ENCODE data around the gene NDUFS2.

Gene NDUFS2

DNA sequence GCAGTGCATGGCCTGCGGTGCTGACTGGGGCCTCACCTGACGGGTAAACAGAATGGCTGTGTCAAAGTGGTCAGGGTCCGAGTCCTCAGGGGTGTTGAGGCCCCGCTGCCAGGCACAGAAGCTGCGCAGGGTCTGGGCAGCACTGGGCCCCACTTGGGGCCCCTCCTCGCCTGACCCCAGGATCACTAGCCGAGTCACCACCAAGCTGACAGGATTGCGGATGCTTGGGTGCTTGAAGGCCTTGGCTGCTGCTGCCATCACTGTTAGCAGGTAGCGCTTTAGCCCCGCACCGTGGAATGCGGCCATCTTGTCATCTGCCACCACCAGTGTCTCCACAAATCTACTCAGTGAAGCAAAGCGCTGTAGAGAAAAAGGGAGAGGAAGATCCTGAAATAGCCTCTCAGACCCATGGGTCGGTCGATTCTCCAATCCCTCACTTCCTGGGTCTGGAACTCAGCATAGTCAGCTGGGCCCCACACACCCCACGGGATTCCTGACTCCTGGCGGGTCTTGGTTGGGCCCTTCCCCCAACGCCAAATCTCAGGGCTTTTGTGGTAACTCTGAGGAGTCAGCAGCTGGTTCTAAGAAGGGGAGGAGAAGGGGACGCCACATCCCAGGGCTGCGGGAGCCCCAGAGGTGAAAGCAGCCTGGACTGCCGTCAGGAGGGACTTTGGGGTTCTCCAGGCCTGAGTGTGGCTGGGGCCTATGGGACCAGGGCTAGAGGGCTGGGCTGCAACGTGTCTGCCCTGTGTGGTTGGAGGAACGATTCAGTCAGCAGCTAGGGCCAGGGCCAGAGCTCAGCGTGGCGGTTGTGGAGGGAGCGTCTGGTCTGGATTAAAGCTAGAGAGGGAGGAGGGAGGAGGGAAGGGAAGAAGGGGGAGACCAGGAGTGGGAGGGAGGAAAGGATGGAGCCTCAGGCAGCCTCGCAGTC lies 5.4 kb upstream of the NDUFS2 start:
- no peak for DNase-seq

DNA sequence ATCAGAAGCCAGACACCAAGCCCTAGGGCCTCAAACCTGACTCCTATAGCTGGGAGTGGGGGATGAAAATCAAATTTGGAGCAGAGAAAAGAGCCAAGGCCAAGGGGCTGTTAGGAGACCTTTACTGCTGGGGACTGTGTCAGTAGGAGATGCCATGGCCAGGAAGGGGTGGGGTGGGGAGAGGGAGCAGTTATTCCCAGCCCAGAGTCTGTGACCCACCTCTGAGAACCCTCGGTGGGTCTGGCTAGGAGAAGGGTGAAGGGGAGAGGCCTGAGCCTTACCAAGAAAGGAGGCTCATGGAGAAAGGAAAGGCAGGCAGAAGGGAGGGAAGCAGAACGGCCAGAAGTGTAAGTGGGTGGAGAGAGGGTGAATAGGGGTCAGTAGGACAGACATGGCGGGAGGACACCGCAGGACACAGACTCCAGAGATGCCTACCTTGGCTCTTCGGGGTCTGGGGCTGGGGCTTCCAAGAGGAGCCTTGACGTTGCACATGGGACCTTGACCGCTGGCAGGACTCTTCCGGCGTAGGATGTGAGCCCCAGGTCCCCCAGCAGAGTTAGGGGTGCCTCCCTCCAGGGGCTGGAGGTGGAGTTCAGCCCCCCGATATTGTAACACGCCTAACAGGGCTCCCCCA lies 4.5 kb upstream of the NDUFS2 start:
- no peak for DNase-seq

DNA sequence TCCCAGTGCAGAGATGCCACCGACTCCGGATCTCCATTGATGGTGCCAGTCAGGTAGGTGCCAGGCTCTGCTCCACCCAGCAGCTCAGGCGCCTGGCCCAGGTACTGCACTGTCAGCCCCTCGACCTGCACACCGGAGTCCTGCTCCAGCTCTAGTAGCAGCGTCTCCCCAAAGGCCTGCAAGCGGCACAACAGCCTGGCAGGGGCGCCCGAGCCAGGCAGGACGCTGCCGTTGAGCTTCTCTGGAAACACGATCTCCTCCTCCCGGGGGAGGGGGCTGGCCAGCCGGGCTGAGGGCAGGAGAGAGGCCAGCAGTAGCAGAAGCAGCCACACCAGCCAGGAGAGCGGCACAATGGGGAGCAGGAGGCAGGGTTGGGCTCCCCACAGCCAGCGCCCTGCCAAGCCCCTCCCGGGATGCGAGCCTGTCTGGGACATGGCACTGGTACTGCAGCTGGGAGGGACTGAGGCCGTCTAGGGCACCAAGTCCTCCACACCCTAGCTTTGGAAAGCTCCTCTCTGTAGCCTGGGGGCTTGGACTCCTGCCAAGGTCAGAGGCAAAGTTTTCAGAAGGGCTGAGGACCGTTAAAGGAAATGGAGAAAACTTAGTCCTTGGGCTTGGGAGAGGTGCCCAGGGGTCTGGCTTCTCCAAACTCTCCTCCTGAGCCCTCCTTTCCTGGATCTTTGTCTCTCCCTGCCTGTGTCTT lies 3.8 kb upstream of the NDUFS2 start:
- peak; percentile 9 for DNase-seq

DNA sequence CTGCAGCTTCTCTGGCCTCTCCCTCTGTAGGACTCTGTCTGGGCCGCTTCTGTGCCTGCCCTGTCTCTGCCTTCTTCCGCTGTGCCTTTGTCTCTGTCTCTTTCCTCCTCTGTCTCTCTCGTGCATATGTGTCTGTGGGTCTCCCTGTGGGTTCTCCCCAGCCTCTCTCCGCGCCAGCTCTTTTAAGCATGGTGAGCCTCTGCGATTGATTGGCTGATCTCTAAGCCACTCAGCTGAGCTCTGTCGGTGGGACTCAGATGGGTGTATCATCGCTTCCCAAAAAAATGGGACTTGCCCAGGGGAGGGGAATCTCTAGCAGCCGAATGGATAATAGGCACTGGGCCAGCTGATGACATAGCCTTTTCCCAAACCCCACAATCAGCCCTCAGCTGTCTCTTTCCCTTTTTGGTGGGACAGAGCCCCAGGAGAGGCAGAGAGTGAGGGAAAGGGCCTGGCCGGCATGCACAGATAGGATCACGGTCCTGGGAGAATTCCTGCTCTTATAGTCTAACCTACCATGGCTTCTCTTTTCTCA lies 3.2 kb upstream of the NDUFS2 start, which contains the start of gene ADAMTS4:
Gene ADAMTS4, minus strand, starts transcription at position 158 of the 535 bp plus-strand sequence. CDS start 427 bp downstream, outside the sequence.
- DNase-seq: no peak

DNA sequence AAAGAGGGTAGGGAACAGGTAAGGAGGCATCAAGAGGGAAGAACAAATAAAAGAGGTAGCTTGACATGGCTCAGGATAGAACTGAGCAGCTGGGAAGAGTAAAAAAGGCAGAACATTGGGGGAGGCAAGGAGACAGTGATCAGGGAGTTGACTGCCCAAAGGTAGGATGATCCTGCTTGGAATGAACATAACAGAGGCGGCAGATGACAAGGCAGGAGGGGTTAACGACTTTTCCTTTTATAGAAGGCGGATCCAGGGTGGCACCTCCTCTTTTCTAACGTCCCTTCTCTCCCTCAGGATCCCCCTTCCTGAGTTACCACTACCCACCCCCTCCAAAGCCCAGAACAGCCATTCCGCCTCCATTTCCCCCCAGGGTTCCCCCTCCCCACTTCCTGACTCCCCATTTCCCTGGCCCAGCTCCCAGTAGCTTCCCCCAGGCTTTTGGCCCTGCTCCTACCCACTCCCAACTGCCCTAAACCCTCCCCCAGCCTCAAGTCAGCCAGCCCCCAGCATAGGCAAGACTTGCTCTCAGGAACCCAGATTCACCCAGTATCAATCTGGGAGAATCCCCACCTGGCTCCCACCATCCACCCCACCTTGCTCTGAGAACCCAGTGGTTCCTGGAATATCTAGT lies 2.5 kb upstream of the NDUFS2 start:
- DNase-seq: no peak

DNA sequence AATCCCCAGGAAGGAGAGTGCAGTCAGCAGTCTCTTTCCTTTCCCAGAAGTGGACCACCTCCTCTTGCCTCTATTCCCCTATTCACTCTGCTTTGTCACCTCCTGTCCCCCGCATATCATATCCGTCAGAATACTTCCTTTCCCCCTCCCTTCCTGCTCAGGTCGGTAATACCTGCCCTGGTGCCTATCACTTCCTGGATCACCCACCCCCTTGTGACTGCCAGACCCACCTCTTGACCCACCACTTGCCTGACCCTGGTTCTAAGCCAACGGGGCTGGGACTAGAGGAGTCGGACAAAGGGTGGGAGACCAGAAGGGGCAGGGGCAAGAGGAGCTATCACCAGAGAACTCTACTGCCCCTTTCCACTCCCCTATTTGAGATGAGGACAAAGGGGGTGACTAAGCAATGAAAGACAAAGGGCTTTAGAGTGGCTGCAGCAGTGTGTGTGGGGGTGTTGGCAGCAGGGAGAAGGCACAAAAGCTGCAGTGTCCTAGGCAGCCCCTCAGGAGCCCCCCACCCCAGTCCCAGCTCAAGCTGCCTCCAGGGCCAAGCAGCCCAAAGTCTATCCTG lies 1.7 kb upstream of the NDUFS2 start:
- DNase-seq: no peak

DNA sequence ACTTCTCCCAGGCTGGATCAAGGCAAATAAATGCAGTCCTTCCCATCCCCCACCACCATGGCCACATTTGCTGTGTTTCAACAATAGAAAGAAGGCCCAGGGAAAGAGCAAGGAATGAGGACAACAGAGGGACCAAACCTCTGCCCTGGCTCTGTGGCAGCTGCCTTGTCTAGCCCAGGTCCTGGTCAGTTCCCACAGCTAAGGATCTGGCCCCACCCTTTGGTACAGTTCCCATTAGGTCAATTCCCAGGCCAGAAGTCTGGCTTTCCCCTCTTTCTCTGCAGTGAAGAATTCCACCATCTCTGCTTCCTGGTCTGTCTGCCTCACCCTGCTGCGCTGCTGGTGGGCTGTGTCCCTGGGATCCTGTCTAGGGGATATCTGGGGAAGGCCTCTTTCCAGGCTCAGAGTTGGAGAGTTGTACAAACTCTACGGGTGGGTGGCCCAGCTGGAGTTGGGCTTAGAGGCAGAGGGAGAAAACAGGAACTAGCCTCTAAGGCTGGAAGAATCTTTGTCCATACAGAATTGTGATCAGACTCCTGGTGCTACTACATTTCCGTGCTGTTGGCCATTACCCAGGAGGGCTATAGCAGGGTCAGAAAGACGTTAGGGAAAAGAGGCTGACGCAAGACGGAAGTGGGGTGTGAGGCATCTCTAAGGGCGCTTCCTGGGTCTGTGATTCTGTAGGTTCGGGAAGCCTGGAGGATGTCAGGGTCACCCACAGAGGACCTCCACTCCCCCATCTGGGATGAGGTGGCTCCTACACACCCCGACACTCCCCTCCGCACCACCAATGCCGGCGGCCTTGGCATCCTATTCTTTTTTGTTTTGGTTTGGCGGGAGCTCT lies 953 bp upstream of the NDUFS2 start:
- DNase-seq: no peak

DNA sequence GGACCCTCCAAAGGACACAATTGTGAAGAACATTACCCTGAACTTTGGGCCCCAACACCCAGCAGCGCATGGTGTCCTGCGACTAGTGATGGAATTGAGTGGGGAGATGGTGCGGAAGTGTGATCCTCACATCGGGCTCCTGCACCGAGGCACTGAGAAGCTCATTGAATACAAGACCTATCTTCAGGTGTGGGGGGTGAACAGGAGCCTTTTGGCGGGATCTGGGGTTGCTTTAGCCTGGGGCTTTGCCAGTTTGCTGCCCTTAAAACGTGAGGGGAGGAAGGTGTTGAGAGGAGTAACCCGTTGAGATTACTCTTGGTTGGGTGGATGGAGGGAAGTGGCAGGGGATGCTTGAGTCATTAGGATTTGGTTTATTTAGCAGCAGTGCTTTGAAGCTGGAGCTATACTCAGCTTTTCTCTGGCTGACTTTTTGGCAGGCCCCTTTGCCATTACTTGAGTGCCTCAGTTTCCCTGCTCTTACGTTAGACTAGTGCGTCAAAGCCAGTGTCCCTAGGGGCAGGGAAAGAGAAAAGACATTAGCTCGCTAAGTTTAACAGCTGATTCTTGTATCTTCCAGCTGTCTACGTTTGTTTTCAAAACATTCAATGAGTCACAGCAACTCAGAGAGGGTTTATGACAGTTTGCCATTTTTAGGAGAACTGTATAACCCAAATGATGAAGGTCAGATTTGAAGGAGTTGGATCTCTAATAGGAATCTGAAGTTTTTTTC lies 4.4 kb downstream of the NDUFS2 start:
- no peak for DNase-seq

DNA sequence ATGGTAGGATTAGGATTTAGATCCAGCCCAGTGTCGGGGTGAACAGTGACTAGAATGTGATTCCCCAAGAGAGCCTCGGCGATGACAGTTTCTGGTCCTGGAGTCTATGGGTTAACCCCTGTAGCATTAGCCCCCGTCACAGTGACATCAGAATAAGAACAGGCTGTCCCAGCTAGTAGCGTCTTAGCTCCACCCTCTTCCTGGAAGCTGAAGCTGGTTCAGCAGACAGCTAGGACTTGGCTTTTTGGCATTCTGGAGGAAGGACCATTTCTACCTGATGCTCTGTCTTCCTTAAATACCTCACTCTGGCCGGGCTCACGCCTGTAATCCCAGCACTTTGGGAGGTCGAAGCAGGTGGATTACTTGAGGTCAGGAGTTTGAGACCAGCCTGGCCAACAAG lies 5.0 kb downstream of the NDUFS2 start:
- DNase-seq: no peak

DNA sequence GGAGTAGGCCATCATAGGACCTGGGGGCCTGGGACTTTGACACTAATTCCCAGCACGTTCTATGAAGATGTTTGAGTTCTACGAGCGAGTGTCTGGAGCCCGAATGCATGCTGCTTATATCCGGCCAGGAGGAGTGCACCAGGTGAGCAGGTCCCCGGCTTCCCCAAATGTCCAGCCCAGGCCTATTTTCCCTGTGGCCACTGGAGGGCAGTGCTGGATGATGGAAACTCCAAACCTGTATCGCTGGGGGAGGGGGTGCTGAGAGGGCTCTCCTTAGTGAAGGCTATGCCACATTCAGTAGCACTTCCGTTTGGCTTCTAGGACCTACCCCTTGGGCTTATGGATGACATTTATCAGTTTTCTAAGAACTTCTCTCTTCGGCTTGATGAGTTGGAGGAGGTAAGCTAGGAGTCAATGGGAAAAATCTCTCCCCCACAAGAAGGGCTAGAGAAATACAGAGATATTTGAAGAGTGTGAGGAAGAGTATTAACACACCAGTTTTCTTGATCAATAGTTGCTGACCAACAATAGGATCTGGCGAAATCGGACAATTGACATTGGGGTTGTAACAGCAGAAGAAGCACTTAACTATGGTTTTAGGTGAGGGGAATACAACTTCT lies 7.7 kb downstream of the NDUFS2 start:
- no peak for DNase-seq

DNA sequence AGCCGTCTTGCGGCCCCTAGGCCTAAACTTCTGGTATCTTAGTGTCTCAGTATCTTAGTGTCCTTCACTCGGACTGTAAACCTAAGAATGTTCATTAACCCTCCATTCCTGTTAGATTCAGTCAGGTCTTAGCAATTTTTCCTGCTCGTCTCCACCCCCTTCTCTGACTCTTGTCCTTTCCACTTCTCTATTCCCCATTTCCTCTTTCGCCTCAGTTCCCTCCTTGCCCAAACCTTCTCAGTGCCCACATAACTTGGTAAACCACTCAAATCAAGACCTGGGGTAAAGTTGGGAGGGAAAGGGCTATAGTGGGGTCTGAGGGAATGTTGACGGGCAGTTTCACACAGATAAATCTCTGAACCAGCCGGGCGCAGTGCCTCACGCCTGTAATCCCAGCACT lies 12.2 kb downstream of the NDUFS2 start:
- DNase-seq: no peak

DNA sequence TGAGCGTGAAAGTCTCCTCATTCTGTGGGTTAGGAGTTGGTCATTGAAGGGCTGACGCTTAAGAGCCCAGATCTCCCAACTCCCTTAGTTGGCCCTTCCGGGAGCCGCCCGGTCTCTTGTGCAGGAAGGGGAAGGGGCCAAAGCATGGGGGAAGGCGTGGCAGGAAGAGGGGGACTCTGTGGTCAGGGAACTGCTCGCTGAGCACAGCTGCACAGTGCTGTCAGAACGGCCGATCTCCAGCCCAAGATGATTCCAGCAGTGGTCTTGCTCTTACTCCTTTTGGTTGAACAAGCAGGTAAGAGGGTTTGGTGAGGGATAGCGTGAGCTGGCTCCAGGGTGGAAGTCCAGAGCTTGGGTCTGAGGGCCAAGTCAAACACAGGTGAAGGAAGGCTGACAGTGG lies 12.9 kb downstream of the NDUFS2 start, which contains the start of gene FCER1G:
Gene FCER1G, plus strand, starts transcription at position 220 of the 400 bp plus-strand sequence. Its CDS starts 27 bp downstream, at position 247.
- no peak for DNase-seq

DNA sequence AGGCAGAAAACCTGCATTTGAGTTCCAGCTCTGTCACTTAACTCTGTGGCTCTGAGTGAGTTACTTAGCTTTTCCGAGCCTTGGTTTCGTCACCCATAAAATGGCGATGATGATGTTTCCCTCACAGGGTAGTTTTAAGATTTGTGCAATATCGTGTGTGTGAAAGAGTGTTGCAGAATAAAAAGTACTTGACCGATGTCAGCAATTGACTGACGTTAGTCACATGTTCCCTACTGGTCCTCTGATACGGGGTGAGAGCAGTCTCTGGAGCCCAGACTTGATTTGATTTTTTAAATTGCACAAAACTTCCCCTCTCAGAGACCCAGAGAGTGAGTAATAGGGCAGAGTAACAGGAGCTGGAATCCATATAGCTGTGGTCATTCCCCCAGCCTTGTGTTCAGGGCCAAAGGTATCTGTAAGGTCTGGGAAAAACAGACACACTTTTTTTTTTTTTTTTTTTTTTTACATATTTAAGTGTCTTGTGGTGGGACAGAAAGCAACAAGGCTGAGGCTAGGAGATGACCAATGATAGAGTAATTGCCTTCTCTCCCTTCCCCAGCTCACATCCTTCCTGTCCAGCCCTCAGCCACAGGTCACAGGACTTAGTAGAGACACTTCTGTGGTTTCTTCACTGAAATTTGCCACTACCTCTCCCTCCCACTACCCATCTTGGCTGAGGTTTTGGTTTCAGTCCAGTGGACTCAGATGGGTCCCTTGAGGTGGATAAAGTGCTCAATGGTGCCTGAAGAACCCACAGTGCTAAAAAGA lies 15.0 kb downstream of the NDUFS2 start:
- no peak for DNase-seq

DNA sequence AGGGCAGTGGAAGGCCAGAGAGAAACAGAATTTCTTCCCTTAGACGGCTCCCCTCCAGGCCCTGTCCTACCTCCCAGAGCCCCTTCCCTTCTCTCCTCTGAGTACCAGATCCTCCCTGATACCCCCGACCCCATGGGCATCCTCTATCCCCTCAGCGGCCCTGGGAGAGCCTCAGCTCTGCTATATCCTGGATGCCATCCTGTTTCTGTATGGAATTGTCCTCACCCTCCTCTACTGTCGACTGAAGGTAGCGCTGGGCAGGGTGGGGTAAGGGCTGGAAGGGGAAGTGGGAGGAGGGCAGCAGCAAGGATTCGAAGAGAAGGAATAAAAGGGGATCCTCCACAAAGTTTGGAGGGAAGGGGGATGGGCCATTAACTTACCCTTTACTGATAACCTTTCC lies 15.7 kb downstream of the NDUFS2 start:
- no peak for DNase-seq

DNA sequence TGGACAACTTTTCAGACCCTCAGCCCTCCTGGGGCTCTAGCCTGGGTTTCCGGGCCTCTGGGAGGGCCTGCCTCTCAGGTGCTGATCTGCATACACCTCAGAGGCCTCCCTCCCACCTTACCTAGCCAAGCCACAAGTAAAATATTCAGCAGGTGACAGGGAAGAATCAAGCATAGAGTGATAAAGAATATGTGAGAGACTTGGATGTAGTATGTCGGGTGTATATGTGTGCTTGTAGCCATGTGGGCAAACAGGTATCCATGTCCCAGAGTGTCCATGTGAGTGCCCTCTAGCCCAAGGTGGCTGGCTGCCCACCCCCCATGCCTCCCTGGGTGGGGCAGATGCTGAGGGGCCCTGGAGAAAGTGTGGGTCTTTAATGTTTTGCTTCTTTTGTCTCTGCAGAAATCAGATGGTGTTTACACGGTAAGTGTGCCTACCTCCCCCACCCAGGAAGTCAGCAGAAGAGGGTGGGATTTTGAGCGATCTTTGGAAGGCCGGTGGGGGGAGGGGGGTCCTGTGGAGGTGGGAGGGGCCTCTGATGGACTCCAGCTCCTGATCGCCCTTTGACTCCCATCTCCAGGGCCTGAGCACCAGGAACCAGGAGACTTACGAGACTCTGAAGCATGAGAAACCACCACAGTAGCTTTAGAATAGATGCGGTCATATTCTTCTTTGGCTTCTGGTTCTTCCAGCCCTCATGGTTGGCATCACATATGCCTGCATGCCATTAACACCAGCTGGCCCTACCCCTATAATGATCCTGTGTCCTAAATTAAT lies 16.3 kb downstream of the NDUFS2 start:
- DNase-seq: peak; percentile 29

DNA sequence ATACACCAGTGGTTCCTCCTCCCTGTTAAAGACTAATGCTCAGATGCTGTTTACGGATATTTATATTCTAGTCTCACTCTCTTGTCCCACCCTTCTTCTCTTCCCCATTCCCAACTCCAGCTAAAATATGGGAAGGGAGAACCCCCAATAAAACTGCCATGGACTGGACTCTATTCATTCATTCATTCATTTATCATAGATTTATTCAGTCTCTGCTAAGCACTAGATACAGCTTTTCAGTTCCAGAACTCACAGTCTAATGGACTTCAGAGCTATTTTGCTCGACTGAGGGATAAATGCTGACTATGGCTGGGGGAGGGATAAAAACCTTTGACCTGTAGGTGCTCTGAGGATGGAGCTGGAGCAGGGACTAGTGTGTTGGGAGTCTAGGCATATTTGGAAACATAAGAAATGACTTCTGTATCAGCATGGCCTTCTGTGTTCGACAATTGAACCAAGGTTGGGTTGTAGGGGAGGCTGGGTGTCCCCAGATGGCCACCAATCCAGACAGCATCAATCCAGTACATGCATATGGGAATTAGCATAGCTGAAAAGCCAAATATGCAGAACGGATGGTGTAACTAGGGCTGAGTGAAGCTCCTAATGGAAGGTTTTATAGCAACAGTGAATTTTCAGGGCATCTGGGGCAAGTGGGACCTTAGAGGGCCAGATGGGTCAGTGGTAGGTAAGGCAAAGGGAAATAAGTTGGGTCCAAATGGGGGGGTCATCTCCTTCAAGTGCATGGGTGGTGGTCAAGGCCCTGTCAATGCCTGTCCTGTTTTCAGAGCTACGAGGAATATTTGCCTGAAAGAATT lies 17.1 kb downstream of the NDUFS2 start:
- DNase-seq: no peak

DNA sequence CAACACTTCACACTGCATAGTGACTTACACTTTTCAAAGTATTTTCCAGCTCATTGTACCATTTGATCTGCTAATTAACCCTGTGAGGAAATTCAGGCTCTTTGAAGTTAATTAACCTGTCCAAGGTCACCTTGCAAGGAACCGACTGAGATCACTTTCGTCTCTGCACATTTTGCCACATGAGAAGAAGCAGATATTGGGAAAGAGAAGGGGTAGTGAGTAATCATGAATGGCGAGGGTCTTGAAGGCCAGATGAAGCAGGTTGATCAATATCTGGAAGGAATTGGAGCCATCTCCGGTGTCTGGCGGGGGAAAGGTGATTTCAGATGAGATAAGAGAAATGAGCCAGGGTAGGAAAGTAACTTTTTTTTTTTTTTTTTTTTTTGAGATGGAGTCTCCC lies 17.8 kb downstream of the NDUFS2 start:
- DNase-seq: no peak
